Ovary (tissue), 3 donors: Measurements from ENCODE around the gene WASHC4.

Experiments used
- CTCF ChIP-seq, 3 donors: fragments of 450-650 bp in 2 of 3; fragments of 200-600 bp in 1 of 3; IDR thresholded peaks; one replicate each; pipeline versions ENCODE4 v1.5.1 to v1.8.0; 2016 to 2022; ENCODE audit warnings: antibody characterized with exemption in 3 of 3, mild to moderate bottlenecking in 1 of 3
- EP300 ChIP-seq: sonication (generic); formaldehyde crosslinking; IDR thresholded peaks from one replicate; pipeline ENCODE4 v1.6.1; 2017; ENCODE audit warnings: antibody characterized with exemption
- POLR2A ChIP-seq: fragments of 450-650 bp; IDR thresholded peaks from one replicate; pipeline ENCODE4 v1.6.1; 2017; ENCODE audit warnings: antibody characterized with exemption, mild to moderate bottlenecking, moderate library complexity
- donor health status: DM: no; HTN: no; CAD: no.

GRCh38 chr12:105107171-105107493, 399 bp upstream of the WASHC4 start:
- no peak for TF ChIP-seq CTCF (IDR thresholded peaks at IDR 0.05)
- no peak for TF ChIP-seq POLR2A
- no peak for TF ChIP-seq EP300
